ENCODE data around the gene RUBCNL.

GRCh38 chr13:46343279-46343994, 43.6 kb downstream of the RUBCNL start:
- no peak for TF ChIP-seq EZH2 (IDR thresholded peaks at IDR 0.05; ENCODE audit: low read length, unreplicated experiment)
- TF ChIP-seq CTCF (conservative IDR thresholded peaks at IDR 0.05; ENCODE audit: low read depth, low read length), result no peak

Data from PC-3 (cell line).